Stimulated activated CD4-positive, alpha-beta T cell treated with anti-CD3 and anti-CD28 coated beads, TNF-alpha, amount 100 ng/mL, for 1 hour (primary cell): ENCODE data around the gene EHF.
A peak's percentile ranks its signal among the peaks of the same experiment; 100 is the strongest.

Experiments
- DNase-seq, 3 donors: peaks; one replicate each; pipeline ENCODE4 v3.0.0-alpha.2; 2020; ENCODE audit warnings: low read depth in 3 of 3, low spot score in 1 of 3

EHF gene

GRCh38 chr11:34643311-34643710, 22.4 kb downstream of the EHF start:
- DNase-seq, result no peak

DNA sequence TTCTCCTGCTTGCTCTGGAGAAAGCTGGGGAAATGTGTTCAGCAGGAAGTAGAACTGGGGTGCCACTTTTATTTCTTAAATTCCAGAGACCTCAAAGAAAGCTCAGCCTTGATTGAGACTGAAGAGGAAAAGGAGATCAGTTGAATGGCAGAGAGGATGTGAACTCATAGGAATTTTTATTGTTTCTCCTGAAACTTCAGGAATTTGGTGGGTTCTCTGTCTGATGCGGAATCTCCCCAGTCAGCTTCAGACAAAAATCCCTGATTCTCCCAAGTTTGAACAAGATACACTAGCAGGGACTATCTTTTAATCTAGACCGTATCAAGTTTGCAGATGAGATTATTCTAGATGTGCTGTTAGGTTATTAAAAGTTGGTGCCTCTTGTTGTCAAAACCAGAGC, 23.0 kb downstream of the EHF start:
- DNase-seq, result no peak

DNA sequence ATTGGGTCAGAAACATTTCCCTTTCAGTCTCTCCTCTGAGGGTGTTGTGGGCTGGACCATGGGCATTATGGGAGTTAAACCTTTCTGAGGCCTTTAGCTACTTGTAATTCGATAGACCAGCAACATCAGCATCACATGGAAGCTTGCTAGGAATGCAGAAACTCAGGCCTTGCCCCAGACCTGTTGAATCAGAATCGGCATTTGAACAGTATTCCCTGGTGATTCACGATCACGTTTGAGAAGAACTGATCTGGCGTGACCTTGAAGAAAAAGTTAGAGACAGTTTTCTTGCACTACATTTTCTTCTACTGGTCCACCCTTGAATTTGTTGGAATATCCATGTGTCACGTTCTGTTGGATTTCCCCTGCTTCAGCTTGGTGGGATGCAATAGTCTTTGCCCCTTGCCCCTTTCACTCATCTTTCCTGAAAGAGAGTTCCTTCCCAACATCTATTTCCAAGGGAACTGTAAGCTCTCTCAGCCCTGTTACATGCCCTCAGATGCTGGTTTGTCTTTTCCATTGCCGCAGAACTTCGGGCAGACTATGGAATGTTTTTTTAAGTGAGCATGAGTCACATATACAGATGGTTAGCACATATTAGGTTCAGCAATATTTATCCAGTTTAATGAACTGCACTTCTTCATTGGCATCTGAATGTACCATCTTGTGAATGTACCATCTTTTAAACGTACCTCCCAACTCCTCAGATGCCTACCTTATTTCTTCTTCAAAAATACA, 23.9 kb downstream of the EHF start:
- no peak for DNase-seq

DNA sequence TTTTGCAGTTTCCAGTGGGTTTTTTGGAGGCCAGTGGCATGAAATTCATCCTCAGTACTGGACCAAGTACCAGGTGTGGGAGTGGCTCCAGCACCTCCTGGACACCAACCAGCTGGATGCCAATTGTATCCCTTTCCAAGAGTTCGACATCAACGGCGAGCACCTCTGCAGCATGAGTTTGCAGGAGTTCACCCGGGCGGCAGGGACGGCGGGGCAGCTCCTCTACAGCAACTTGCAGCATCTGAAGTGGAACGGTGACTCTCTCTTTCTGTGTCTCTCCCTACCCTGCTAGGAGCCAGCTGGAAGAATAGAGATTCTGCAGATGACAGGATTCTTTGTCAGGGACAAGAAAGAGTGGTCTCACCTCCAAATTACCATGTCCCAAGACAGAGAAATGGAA, 25.5 kb downstream of the EHF start:
- no peak for DNase-seq

GRCh38 chr11:34647131-34647530, 26.2 kb downstream of the EHF start:
- no peak for DNase-seq

GRCh38 chr11:34647532-34647931, 26.6 kb downstream of the EHF start:
- no peak for DNase-seq

DNA sequence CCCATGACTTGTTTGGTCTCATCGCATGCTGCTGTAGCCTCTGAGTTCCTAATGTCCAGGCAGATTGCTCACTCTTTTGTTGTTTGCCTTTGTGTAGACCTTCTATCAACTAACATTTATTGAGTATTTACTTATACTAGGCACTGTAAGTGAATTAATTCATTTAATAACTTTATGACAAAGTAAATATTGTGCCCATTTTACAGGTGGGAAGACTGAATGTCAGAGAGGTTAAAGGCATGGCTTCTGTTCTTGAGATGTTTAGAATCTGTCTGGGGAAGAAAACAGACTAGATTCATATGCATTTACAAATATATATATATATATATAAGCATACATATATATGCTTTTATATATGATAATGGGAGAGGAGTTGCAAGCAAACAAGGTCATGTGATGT, 27.1 kb downstream of the EHF start:
- DNase-seq, result no peak

GRCh38 chr11:34649597-34649996, 28.7 kb downstream of the EHF start:
- no peak for DNase-seq

DNA sequence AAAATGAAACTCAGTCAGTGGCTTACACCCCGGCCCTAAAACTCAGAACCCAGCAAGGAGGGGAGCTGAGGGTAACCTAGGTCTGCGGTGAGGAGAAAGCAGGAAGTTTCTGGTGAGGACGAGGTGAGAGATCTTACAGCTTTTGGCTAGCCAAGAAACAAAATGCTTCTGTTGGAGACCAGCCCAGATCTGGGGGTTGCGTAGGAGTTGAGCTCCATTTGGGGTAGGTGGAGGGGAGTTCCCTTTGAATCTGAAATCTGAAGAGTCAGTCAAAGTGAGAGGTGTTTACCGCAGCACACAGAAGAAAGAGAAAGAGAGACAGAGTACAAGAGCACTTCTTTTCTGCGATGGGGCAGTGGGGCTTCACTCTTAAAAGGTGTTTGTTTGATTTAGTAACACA, 29.6 kb downstream of the EHF start:
- DNase-seq, result peak; percentile 12 to 48 (median 36)

- no peak for DNase-seq
Observed at GRCh38 chr11:34651551-34651950, 30.7 kb downstream of the EHF start.

GRCh38 chr11:34652191-34652973, 31.5 kb downstream of the EHF start:
- no peak for DNase-seq

GRCh38 chr11:34653031-34653430, 32.1 kb downstream of the EHF start:
- no peak for DNase-seq

DNA sequence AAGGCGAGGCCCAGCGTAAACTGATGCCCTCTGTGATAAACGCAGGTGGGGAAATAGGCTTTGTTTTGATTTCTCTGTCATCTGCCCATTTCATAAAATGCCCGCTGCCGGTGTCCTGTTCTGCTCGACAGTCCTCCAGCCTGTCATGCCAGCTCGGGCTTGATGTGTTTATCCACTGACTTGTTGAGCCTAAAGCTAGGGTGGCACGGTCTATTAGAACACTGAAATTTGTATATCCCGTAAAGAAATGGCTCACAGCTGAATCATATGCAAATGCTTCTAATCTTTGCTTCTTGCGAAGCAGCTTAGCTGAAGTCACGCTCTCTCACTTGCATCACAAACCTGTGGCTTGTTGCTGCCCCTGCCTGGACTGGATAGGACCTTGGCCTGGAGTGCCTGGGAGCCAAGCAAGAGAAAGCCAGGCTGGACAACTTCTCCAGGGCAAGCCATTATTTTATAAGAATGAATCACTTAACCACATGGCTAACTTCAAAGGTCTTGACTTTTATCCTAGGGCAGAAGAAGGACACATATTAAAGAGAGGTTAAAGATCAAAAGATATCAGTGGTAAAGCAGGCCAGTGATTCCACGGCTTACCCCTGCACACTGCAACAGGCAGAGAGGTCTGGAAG, 33.1 kb downstream of the EHF start:
- DNase-seq, result no peak

DNA sequence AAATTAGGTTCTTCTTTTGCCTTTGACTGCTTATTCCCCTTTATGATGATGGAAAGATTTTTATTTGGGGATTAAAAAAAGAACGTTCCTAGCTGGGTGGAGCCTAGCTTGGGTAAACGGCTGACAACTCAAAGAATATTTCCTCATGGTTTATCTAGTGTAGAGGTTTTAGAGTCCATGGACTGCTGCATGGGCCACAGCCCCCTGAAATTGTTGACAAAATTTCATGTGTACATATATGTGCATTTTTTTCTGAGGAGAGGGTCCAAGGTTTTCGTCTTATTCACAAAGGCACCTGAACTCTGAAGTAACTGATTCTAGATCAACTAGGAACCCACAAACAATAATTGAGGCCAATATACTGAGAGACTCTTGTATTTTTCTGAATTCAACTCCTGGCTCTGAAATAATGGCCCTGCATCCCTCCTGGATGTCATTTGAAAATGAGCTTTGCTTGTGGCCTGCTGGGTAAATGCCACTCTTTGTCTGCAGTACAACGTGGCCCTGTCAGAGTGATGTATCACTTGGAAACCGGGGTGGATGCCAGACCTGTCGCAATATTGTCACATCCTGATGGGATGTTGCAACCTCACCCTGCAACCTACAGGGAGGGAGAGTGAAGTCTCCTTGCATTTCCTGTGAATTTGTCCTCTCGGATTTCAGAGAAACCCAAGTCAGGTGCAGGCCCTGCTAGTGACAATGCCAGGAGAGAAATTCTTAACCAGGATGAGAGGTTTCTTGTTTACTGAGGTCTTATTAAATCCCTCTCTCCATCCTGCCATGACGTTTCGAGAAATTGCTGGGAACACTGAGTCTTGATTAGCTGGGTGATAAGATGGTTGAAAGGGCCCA, 33.8 kb downstream of the EHF start:
- DNase-seq, result no peak

DNA sequence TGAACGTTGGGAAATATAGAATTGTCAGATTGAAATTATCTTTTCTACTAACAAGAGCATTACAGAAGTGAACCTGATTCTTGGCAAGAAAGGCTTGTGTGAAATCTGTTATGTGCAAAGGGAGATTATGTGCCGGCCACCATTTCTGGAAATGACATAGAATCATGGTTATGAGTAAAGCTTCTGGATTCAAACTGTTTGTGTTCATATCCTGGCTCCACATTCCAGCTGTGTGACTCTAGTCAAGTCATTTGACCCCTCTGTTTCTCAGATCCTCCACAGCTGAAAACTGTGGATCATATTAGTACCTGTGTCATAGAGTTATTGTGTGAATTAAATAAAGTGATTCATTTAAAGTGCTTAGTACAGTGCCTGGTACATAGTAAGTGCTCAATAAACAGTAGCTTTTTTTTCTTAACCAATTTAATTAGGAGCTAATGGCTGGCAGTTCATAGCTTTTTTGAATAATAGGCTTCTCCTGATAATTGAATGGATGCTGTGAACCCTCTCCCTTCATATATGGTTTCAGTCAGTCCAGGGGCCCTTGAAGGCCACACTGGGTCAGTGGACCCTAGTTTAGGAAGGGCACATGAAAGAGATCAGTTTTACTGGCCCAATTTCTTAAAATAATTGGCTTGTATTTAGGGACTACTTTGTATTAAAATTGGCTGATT, 34.6 kb downstream of the EHF start:
- no peak for DNase-seq

DNA sequence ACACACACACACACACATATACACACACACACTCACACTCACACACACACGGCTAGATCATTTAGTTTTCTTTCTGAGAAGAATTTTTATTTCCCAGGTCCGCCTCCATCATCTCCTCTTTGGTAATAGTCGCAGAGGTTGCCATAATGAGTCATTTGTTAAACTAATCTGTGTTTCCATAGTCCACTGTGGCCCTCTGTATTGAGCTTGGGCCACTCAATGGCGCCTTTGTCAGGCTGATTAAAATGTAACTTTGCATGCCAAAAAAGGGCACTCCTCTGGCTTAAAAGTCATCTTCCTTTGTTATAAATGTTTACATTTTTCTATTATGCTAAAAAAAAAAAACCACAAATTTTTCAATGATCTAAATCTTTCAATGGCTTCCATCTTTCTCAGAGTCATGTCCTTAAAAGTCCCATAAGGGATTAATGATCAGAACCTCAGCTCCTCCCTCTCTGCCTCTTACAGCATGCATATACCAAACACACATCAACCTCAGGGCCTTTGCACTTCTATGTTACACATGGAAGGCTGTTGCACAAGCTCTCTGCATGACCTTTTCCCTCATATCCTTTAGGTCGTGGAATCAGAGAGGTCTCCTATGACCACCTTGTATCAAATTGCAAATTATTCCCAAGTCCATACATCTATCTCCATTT, 35.3 kb downstream of the EHF start:
- DNase-seq, result no peak

- no peak for DNase-seq
Observed at GRCh38 chr11:34658071-34659015, 37.5 kb downstream of the EHF start.

DNA sequence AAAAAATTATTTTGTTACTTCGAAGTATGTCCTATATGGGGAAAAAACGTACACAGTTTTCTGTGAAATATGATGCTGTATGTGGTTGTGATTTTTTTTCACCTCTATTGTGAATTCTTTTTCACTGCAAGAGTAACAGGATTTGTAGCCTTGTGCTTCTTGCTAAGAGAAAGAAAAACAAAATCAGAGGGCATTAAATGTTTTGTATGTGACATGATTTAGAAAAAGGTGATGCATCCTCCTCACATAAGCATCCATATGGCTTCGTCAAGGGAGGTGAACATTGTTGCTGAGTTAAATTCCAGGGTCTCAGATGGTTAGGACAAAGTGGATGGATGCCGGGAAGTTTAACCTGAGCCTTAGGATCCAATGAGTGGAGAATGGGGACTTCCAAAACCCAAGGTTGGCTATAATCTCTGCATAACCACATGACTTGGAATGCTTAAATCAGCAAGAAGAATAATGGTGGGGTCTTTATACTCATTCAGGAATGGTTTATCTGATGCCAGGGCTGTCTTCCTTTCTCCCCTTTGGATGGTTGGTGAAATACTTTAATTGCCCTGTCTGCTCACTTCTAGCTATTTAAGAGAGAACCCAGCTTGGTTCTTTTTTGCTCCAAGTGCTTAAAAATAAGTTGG, 38.3 kb downstream of the EHF start:
- DNase-seq, result no peak
